ENCODE results near the gene UGT2B11. TPM values are rescaled to one million over a fixed set of nuclear protein-coding genes. Genes with fewer than 3 reads are reported as not detected.
"Not testable (repeated sequence)": the region's sequence is repeated elsewhere in the genome, so short reads cannot be mapped to it uniquely, and the experiment has no call there.

UGT2B11 gene
- total RNA-seq, 1 donor from 2014 or later = not detected

- intact Hi-C loops (cut with micrococcal nuclease) = loop anchor here (1.0 to 10.0 kb wide), 2 partner anchors 672 to 1186 kb away; no protein-coding TSS in a partner anchor
Measured at GRCh38 chr4:69170233-69171134, 44.1 kb downstream of the UGT2B11 start.

GRCh38 chr4:69169171-69169570 is 45.4 kb downstream of the UGT2B11 start:
- intact Hi-C loops (cut with micrococcal nuclease) = not testable (repeated sequence)

GRCh38 chr4:69167300-69167699 is 47.2 kb downstream of the UGT2B11 start:
- intact Hi-C loops (cut with micrococcal nuclease) = no loop called here

- intact Hi-C loops (cut with micrococcal nuclease) = not testable (repeated sequence)
Measured at GRCh38 chr4:69166376-69166775, 48.2 kb downstream of the UGT2B11 start.

GRCh38 chr4:69165707-69166106 is 48.8 kb downstream of the UGT2B11 start:
- intact Hi-C loops (cut with micrococcal nuclease) = not testable (repeated sequence)

- intact Hi-C loops (cut with micrococcal nuclease) = no loop called here
Measured at GRCh38 chr4:69156913-69157312, 57.6 kb downstream of the UGT2B11 start.

GRCh38 chr4:69154021-69154420 is 60.5 kb downstream of the UGT2B11 start:
- intact Hi-C loops (cut with micrococcal nuclease) = no loop called here

Other genes starting within 250 kb of the UGT2B11 start
- gene UGT2B7, start 118.3 kb downstream of the UGT2B11 start, total RNA-seq = not detected in 2 replicates
- not detected in 2 replicates for gene UGT2B28, start 65.7 kb upstream of the UGT2B11 start, total RNA-seq

All from T-helper 1 cell treated with Interleukin-12 subunit alpha and Interleukin-12 subunit beta and Interleukin-4 antibody, amounts not matched to agents 30 ng/mL and 1 ng/mL, for 36 hours (primary cell).